Caco-2 (cell line): ENCODE data around the gene GRM2. TPM values are rescaled to one million over a fixed set of nuclear protein-coding genes. Genes with fewer than 3 reads are reported as not detected.

ENCODE experiments used
- BruUV-seq: library from RNA; stranded (reverse); fragments of 400-500 nt; replicated peaks from 2 replicates; lab custom pipeline; 2021; lab: Mats Ljungman, UMichigan
- CTCF ChIA-PET: fragments of 300-600 bp; sonication (Branson Sonifier 250); formaldehyde crosslinking; loops from one replicate; lab custom pipeline; 2022; ENCODE audit warnings: antibody characterized with exemption; lab: Charles Lee
- POLR2A ChIA-PET: fragments of 300-600 bp; sonication (Branson Sonifier 250); formaldehyde crosslinking; loops from one replicate; lab custom pipeline; 2022; ENCODE audit warnings: antibody characterized with exemption; lab: Charles Lee
- DNase-seq, 2 experiments: peaks; one replicate each; pipeline versions ENCODE4 v3.0.0 to v3.0.0-alpha.2; 2020 to 2022
- H3K27me3 ChIP-seq: replicated peaks from 2 replicates; pipeline ENCODE4 v1.6.0; 2011; ENCODE audit warnings: low read length; ENCODE audit not compliant: control insufficient read depth, insufficient read depth
- H3K36me3 ChIP-seq: 2 replicates; pipeline ENCODE4 v1.5.1; 2011; ENCODE audit warnings: low read length; ENCODE audit not compliant: control insufficient read depth, insufficient read depth
- H3K4me1 ChIP-seq: fragments of 250-450 bp; sonication (Bioruptor Pico); 2 replicates; pipeline ENCODE4 v1.5.1; 2020; ENCODE audit warnings: mild to moderate bottlenecking
- H3K4me3 ChIP-seq: 2 replicates; pipeline ENCODE4 v1.5.1; 2011; ENCODE audit warnings: low read depth, mild to moderate bottlenecking, control low read depth, low read length
- H3K9me3 ChIP-seq: fragments of 250-450 bp; sonication (Bioruptor Pico); 2 replicates; pipeline ENCODE4 v1.5.1; 2020; ENCODE audit warnings: mild to moderate bottlenecking, moderate library complexity
- H3K27ac Mint-ChIP-seq: one replicate; pipeline ENCODE4 v1.8.0; 2022; ENCODE audit warnings: mixed read lengths; ENCODE audit not compliant: unreplicated experiment
- H3K27me3 Mint-ChIP-seq: one replicate; pipeline ENCODE4 v1.8.0; 2022; ENCODE audit warnings: mixed read lengths; ENCODE audit not compliant: insufficient read depth, unreplicated experiment
- H3K36me3 Mint-ChIP-seq: one replicate; pipeline ENCODE4 v1.8.0; 2022; ENCODE audit warnings: mild to moderate bottlenecking, mixed read lengths; ENCODE audit not compliant: insufficient read depth, unreplicated experiment
- H3K4me1 Mint-ChIP-seq: one replicate; pipeline ENCODE4 v1.8.0; 2022; ENCODE audit warnings: low read depth, mixed read lengths; ENCODE audit not compliant: unreplicated experiment
- H3K4me3 Mint-ChIP-seq: one replicate; pipeline ENCODE4 v1.8.0; 2022; ENCODE audit warnings: mild to moderate bottlenecking, moderate library complexity, mixed read lengths; ENCODE audit not compliant: unreplicated experiment
- H3K9me3 Mint-ChIP-seq: one replicate; pipeline ENCODE4 v1.8.0; 2022; ENCODE audit warnings: mixed read lengths; ENCODE audit not compliant: unreplicated experiment
- intact Hi-C: fragments of 100-400 bp; cut with micrococcal nuclease; formaldehyde crosslinking; loops from one replicate; pipeline ENCODE4 v1.10.0; 2022; ENCODE audit not compliant: unreplicated experiment
- total RNA-seq: library from RNA; stranded (reverse); gene quantifications from 2 replicates; pipeline ENCODE4 v1.2.3, GENCODE V29; 2022
- TF ChIP-seq, protein P1 (sequence below), 2 experiments: fragments of 200-600 bp in 1 of 2; IDR thresholded peaks; 1 replicate in 1 of 2; 2 replicates in 1 of 2; pipeline versions ENCODE4 v1.5.1 to v1.8.0; 2011 to 2022; ENCODE audit warnings: antibody characterized with exemption in 1 of 2, control low read depth in 1 of 2, inconsistent platforms in 1 of 2, low read depth in 1 of 2, low read length in 1 of 2, mild to moderate bottlenecking in 1 of 2, moderate library complexity in 1 of 2; ENCODE audit not compliant: insufficient read depth in 1 of 2, severe bottlenecking in 1 of 2, unreplicated experiment in 1 of 2

The GRM2 gene
- total RNA-seq, 1 experiment from 2014 or later: 0.14 TPM

DNA sequence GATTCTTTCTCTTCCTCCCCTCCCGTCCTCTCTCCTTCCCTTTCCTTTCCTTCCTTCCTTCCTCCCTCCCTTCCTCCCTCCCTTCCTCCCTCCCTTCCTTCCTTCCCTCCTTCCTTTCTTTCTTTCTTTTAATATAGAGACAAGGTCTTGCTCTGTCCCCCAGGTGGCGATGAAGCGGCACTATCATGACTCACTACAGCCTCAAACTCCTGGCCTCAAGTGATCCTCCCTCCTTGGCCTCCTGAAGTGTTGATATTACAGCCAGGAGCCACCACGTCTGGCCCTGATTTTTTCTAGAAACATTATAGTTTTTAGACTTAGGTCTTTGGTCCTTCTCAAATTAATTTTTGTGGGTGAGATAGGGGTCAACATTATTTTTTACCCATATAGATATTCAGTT is 15.5 kb downstream of the GRM2 start:
- POLR2A ChIA-PET: no interaction called here

DNA sequence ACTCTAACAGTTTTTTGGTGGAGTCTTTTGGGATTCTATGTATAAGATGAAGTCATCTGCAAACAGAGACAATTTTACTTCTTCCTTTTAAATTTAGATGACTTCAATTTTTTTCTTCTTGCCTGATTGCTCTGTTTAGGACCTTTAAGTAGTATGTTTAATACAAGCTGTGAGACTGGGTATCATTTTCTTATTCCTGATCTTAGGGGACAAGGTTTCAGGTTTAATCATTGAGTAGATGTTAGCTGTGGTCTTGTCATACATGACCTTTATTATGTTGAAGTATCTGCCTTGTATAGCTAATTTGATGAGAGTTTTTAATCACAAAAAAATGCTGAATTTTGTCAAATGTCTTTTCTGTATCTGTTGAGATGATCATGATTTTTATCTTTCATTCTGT is 20.6 kb downstream of the GRM2 start:
- TF ChIP-seq, protein P1, sequence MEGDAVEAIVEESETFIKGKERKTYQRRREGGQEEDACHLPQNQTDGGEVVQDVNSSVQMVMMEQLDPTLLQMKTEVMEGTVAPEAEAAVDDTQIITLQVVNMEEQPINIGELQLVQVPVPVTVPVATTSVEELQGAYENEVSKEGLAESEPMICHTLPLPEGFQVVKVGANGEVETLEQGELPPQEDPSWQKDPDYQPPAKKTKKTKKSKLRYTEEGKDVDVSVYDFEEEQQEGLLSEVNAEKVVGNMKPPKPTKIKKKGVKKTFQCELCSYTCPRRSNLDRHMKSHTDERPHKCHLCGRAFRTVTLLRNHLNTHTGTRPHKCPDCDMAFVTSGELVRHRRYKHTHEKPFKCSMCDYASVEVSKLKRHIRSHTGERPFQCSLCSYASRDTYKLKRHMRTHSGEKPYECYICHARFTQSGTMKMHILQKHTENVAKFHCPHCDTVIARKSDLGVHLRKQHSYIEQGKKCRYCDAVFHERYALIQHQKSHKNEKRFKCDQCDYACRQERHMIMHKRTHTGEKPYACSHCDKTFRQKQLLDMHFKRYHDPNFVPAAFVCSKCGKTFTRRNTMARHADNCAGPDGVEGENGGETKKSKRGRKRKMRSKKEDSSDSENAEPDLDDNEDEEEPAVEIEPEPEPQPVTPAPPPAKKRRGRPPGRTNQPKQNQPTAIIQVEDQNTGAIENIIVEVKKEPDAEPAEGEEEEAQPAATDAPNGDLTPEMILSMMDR (IDR thresholded peaks at IDR 0.05; ENCODE audit: insufficient read depth in 1 of 2, low read depth in 1 of 2, low read length in 1 of 2, severe bottlenecking in 1 of 2, unreplicated experiment in 1 of 2): no peak
- DNase-seq: no peak
- Histone ChIP-seq H3K36me3 (no peaks in the 10 kb centered on the region), H3K27me3 (no peaks in the 10 kb centered on the region), H3K9me3 (no peaks in the 10 kb centered on the region), H3K4me3 (no peak overlapping the region), H3K4me1 (no peaks in the 10 kb centered on the region)
- BruUV-seq: no TSS peak
- intact Hi-C loops: no loop called here
- Mint-ChIP-seq H3K9me3 (no peaks in the 10 kb centered on the region), H3K4me1 (no peaks in the 10 kb centered on the region), H3K4me3 (no peak overlapping the region), H3K36me3 (no peaks in the 10 kb centered on the region), H3K27ac (no peak overlapping the region), H3K27me3 (peaks cover 18% of the 10 kb centered on the region)
- CTCF ChIA-PET: no interaction called here
- POLR2A ChIA-PET: no interaction called here

More for the DNA sequence above, 15.5 kb downstream of the GRM2 start:
- CTCF ChIA-PET: no interaction called here
- Histone ChIP-seq H3K36me3 (no peaks in the 10 kb centered on the region), H3K27me3 (no peaks in the 10 kb centered on the region), H3K4me3 (no peak overlapping the region), H3K9me3 (no peaks in the 10 kb centered on the region), H3K4me1 (no peaks in the 10 kb centered on the region)
- Mint-ChIP-seq H3K4me1 (no peaks in the 10 kb centered on the region), H3K27ac (no peak overlapping the region), H3K36me3 (no peaks in the 10 kb centered on the region), H3K4me3 (no peak overlapping the region), H3K27me3 (peaks cover 9% of the 10 kb centered on the region), H3K9me3 (no peaks in the 10 kb centered on the region)
- no TSS peak for BruUV-seq
- DNase-seq: no peak
- intact Hi-C loops: loop anchor here (2.0 kb wide), 1 partner anchor 78 kb away; no protein-coding TSS in a partner anchor
- TF ChIP-seq, protein P1 (IDR thresholded peaks at IDR 0.05; ENCODE audit: insufficient read depth in 1 of 2, low read depth in 1 of 2, low read length in 1 of 2, severe bottlenecking in 1 of 2, unreplicated experiment in 1 of 2): no peak

DNA sequence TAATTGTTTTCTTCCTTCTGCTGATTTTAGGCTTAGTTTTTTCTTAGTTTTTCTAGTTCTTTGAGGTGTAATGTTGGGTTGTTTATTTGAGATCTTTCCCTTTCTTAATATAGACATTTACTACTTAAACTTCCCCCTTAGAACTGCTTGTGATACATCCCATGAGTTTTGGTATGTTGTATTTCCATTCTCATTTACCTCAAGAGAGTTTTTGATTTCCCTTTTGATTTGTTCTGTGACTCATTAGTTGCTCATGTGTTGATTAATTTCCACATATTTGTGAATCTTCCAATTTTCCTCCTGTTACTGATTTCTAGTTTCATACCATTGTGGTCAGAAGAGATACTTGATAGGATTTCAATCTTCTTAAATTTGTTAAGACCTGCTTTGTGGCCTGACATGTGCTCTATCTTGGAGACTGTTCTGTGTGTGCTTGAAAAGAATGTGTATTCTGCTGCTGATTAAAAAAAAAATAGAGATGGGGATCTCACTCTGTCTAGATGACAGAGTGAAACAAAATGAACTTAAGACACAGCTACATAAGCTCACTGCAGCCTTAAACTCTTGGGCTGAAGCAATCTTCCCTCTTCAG is 22.3 kb downstream of the GRM2 start:
- TF ChIP-seq, protein P1 (IDR thresholded peaks at IDR 0.05; ENCODE audit: insufficient read depth in 1 of 2, low read depth in 1 of 2, low read length in 1 of 2, severe bottlenecking in 1 of 2, unreplicated experiment in 1 of 2): no peak
- Mint-ChIP-seq H3K27me3 (peaks cover 20% of the 10 kb centered on the region), H3K9me3 (no peaks in the 10 kb centered on the region), H3K36me3 (no peaks in the 10 kb centered on the region), H3K4me3 (no peak overlapping the region), H3K4me1 (no peaks in the 10 kb centered on the region), H3K27ac (no peak overlapping the region)
- Histone ChIP-seq H3K36me3 (no peaks in the 10 kb centered on the region), H3K27me3 (no peaks in the 10 kb centered on the region), H3K4me3 (no peak overlapping the region), H3K4me1 (no peaks in the 10 kb centered on the region), H3K9me3 (no peaks in the 10 kb centered on the region)
- intact Hi-C loops: no loop called here
- CTCF ChIA-PET: no interaction called here
- no peak for DNase-seq
- BruUV-seq: no TSS peak
- POLR2A ChIA-PET: no interaction called here
